GM18502 (cell line): ENCODE measurements around the gene AAGAB.

Experiments
- ATAC-seq: cut with Tn5 transposase; IDR thresholded peaks from one replicate; pipeline ENCODE4 v1.9.1; 2021; ENCODE audit warnings: mild to moderate bottlenecking; ENCODE audit not compliant: unreplicated experiment, poor library complexity

The AAGAB gene

DNA sequence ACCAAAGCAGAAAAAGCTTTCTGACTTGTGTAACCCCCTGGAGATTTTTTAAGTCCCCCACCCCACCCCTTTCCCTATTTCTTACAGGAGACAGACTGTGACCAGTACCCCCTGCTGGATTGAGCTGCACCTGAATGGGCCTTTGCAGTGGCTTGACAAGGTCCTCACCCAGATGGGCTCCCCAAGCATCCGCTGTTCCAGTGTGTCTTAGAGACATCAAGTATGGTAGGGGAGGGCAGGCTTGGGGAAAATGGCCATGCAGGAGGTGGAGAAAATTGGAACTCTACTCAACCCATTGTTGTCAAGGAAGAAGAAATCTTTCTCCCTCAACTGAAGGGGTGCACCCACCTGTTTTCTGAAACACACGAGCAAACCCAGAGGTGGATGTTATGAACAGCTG lies 64.1 kb downstream of the AAGAB start:
- ATAC-seq, result no peak

DNA sequence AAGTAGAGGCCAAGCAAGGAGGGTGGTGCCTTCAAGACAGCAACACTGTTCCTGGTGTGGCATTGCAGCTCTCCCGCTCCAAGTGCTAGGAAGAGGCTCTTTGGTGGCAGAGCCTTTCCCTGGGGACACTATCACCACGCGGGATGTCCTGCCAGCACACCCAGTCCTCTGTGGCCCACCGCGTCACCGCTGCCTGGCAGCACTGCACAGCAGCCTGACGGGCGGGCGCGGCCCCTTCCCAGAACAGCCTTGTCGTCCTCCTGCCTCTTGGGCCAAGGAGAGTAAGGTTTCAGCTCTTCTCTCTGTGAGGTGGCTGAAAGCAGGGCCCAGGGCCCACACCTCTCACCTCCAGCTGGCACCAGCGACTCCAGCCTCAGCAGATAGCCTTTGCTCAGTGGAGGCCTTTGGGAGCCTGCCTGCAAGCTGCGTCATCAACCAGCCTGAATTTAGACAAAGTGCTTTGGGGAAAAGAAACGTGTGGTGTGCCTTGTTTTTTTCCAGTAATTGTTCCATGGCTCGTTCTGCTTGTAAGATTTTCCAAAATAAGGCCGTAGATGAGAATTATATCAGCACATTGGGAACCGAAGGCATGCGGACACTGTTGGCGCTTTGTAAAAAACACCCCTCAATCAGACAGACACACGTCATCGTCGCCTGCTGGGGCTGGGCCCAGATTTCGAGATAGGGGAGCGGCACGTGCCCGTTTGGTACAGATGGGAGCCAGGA lies 65.0 kb downstream of the AAGAB start:
- ATAC-seq, result no peak

- ATAC-seq, result no peak
Observed at GRCh38 chr15:67188551-67189218, 65.8 kb downstream of the AAGAB start.

GRCh38 chr15:67187351-67187854 lies 67.1 kb downstream of the AAGAB start:
- ATAC-seq, result no peak

GRCh38 chr15:67186688-67187087 lies 67.8 kb downstream of the AAGAB start:
- no peak for ATAC-seq

- no peak for ATAC-seq
Observed at GRCh38 chr15:67186226-67186649, 68.2 kb downstream of the AAGAB start.

GRCh38 chr15:67185621-67186225 lies 68.7 kb downstream of the AAGAB start:
- ATAC-seq, result no peak

GRCh38 chr15:67185051-67185450 lies 69.4 kb downstream of the AAGAB start:
- ATAC-seq, result no peak

DNA sequence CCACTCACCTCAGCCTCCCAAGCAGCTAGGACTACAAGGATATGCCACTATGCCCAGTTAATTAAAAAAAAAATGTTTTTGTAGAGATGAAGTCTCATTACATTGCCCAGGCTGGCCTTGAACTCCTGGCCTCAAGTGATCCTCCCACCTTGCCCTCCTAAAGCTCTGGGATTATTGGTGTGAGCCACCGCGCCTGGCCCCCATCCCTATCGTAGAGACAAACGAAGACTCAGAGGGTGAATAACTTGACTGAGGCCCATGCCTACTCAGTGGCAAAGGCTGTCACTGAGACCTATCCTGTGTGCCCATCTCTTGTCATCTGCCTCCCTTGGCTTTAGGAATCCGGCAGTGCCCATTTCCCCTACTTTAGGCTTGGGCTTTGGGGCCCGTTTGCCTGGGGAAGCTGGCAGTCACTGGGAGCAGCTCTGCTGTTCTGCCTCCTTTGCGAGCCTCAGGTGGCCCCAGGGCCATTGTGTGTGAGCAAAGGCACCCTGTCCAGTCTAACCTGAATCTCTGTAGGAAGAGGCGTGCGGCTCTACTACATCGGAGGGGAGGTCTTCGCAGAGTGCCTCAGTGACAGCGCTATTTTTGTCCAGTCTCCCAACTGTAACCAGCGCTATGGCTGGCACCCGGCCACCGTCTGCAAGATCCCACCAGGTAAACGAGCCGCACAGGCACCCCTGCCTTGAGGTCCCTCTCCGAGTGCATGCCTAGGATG lies 70.1 kb downstream of the AAGAB start:
- no peak for ATAC-seq

- no peak for ATAC-seq
Observed at GRCh38 chr15:67183443-67184169, 70.9 kb downstream of the AAGAB start.

DNA sequence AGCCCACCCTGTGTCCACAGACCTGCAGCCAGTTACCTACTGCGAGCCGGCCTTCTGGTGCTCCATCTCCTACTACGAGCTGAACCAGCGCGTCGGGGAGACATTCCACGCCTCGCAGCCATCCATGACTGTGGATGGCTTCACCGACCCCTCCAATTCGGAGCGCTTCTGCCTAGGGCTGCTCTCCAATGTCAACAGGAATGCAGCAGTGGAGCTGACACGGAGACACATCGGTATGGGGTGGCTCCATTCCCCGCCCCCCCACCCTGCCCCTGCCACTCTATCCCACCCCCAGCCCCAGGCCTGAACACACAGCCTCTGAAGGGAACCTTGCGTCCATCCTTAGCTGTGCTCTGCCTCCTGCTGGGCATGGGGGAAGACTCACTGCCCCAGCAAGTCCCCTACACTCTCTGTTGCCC lies 73.2 kb downstream of the AAGAB start:
- no peak for ATAC-seq

- ATAC-seq, result no peak
Observed at GRCh38 chr15:67180514-67181191, 73.8 kb downstream of the AAGAB start.

GRCh38 chr15:67180035-67180434 lies 74.4 kb downstream of the AAGAB start:
- no peak for ATAC-seq

GRCh38 chr15:67179411-67179995 lies 75.0 kb downstream of the AAGAB start:
- ATAC-seq, result no peak

- ATAC-seq, result no peak
Observed at GRCh38 chr15:67178569-67179210, 75.8 kb downstream of the AAGAB start.

DNA sequence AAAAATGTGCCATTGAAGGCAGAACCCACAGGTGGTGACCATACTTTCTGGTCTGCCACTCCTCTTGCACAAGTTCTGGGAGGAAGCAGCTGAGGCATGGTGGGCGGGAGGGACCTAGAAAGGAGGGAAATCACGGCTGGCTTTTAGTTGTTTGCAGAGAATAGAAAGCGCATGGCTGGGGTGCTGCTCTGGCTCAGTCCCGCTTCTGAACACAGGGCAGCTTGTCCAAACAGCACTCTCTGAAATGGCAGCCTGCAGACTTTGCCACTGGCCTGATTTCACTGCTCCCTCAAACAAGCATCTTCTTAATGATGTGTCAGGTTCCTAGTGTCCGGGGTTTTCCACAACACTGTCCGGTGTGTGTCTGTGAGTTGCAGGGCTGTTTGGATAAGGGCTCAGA lies 76.7 kb downstream of the AAGAB start:
- ATAC-seq, result no peak

GRCh38 chr15:67176195-67176971 lies 78.1 kb downstream of the AAGAB start:
- no peak for ATAC-seq

GRCh38 chr15:67175643-67176071 lies 78.8 kb downstream of the AAGAB start:
- ATAC-seq, result no peak
